SK-N-SH (cell line): ENCODE results near the gene PRPF6. TPM values are rescaled to one million over a fixed set of nuclear protein-coding genes. Genes with fewer than 3 reads are reported as not detected.
"Not testable (repeated sequence)": the region's sequence is repeated elsewhere in the genome, so short reads cannot be mapped to it uniquely, and the experiment has no call there.

ENCODE experiments used
- CTCF ChIA-PET: fragments of 300-600, 350-600 bp; formaldehyde crosslinking; extraction: SDS; loops from one replicate; lab custom pipeline; 2021; lab: Yijun Ruan, JAX
- POLR2A ChIA-PET: fragments of 350-600 bp; sonication (Branson Sonifier 250); formaldehyde crosslinking; extraction: SDS; loops from one replicate; lab custom pipeline; 2020; ENCODE audit warnings: antibody characterized with exemption, inconsistent platforms; lab: Yijun Ruan, JAX
- DNase-seq: peaks from one replicate; pipeline ENCODE4 v3.0.0; 2012
- H2AFZ ChIP-seq: fragments of 200-600 bp; sonication (generic); 2 replicates; pipeline ENCODE4 v1.8.1; 2016; ENCODE audit warnings: antibody characterized with exemption, mild to moderate bottlenecking, low read depth
- H3F3A ChIP-seq: fragments of 200-600 bp; sonication (generic); replicated peaks from 2 replicates; pipeline ENCODE3; 2016; ENCODE audit warnings: antibody characterized with exemption, mild to moderate bottlenecking; ENCODE audit not compliant: insufficient read depth
- H3K27ac ChIP-seq, 2 experiments: fragments of 200-500 bp in 1 of 2; fragments of 200-600 bp in 1 of 2; sonication (Bioruptor generic) in 1 of 2; sonication (generic), shearing (Covaris generic) in 1 of 2; 2 replicates each; pipeline versions ENCODE4 v1.5.1 to v1.6.1; 2014 to 2016; ENCODE audit warnings: low read depth in 2 of 2, inconsistent platforms in 1 of 2, low read length in 1 of 2, mild to moderate bottlenecking in 1 of 2, mixed read lengths in 1 of 2
- H3K27me3 ChIP-seq: fragments of 200-600 bp; sonication (generic), shearing (Covaris generic); 2 replicates; pipeline ENCODE4 v1.6.1; 2016; ENCODE audit warnings: mixed run types; ENCODE audit not compliant: insufficient read depth
- H3K36me3 ChIP-seq, 2 experiments: fragments of 200-500 bp in 1 of 2; fragments of 200-600 bp in 1 of 2; sonication (Bioruptor generic) in 1 of 2; sonication (generic) in 1 of 2; replicated peaks in 1 of 2; 2 replicates each; pipeline versions ENCODE3 to v1.5.1; 2014 to 2016; ENCODE audit warnings: low read length in 1 of 2, mild to moderate bottlenecking in 1 of 2; ENCODE audit not compliant: insufficient read depth in 2 of 2, control insufficient read depth in 1 of 2
- H3K4me1 ChIP-seq, 2 experiments: fragments of 200-500 bp in 1 of 2; fragments of 200-600 bp in 1 of 2; sonication (Bioruptor generic) in 1 of 2; sonication (generic), shearing (Covaris generic) in 1 of 2; 2 replicates each; pipeline versions ENCODE4 v1.5.1 to v1.6.1; 2014 to 2016; ENCODE audit warnings: low read depth in 1 of 2, low read length in 1 of 2, mixed run types in 1 of 2; ENCODE audit not compliant: insufficient read depth in 2 of 2, control insufficient read depth in 1 of 2
- H3K4me2 ChIP-seq: fragments of 200-600 bp; sonication (generic), shearing (Covaris generic); 2 replicates; pipeline ENCODE4 v1.6.1; 2017; ENCODE audit warnings: mixed run types
- H3K4me3 ChIP-seq, 2 experiments: fragments of 200-500 bp in 1 of 2; fragments of 200-600 bp in 1 of 2; sonication (Bioruptor generic) in 1 of 2; sonication (generic), shearing (Covaris generic) in 1 of 2; 2 replicates each; pipeline versions ENCODE4 v1.5.1 to v1.8.1; 2014 to 2016; ENCODE audit warnings: low read depth in 2 of 2, inconsistent platforms in 1 of 2, low read length in 1 of 2, mild to moderate bottlenecking in 1 of 2, mixed read lengths in 1 of 2, moderate library complexity in 1 of 2
- H3K79me2 ChIP-seq: fragments of 200-600 bp; sonication (generic); 2 replicates; pipeline ENCODE4 v1.8.1; 2017; ENCODE audit warnings: mild to moderate bottlenecking; ENCODE audit not compliant: insufficient read depth
- H3K9ac ChIP-seq: fragments of 200-600 bp; sonication (generic); 2 replicates; pipeline ENCODE4 v1.6.1; 2017; ENCODE audit warnings: mixed run types
- H3K9me2 ChIP-seq: fragments of 200-600 bp; sonication (generic); 2 replicates; pipeline ENCODE4 v1.6.1; 2017; ENCODE audit warnings: mixed run types
- H3K9me3 ChIP-seq: fragments of 200-600 bp; sonication (generic); 2 replicates; pipeline ENCODE4 v1.6.1; 2017; ENCODE audit warnings: mixed run types, mild to moderate bottlenecking, moderate library complexity
- H4K20me1 ChIP-seq: fragments of 200-600 bp; sonication (generic); 2 replicates; pipeline ENCODE4 v1.6.1; 2017; ENCODE audit warnings: mild to moderate bottlenecking, mixed run types; ENCODE audit not compliant: insufficient read depth
- JUND ChIP-seq: IDR thresholded peaks from 2 replicates; pipeline ENCODE4 v1.4.0; 2012
- MEF2A ChIP-seq: IDR thresholded peaks from 2 replicates; pipeline ENCODE4 v1.4.0; 2012; ENCODE audit warnings: low read depth, borderline replicate concordance
- NRF1 ChIP-seq: IDR thresholded peaks from 2 replicates; pipeline ENCODE4 v1.6.1; 2012; ENCODE audit warnings: low read depth, mild to moderate bottlenecking, low read length
- SMC3 ChIP-seq: IDR thresholded peaks from 2 replicates; pipeline ENCODE4 v1.6.1; 2012; ENCODE audit warnings: low read depth, low read length, improper control_type of control experiment
- TCF12 ChIP-seq: IDR thresholded peaks from 2 replicates; pipeline ENCODE4 v1.4.0; 2012
- TEAD4 ChIP-seq: IDR thresholded peaks from 2 replicates; pipeline ENCODE4 v1.4.0; 2012; ENCODE audit warnings: mild to moderate bottlenecking, borderline replicate concordance; ENCODE audit not compliant: insufficient read depth
- YY1 ChIP-seq: IDR thresholded peaks from 2 replicates; pipeline ENCODE4 v1.4.0; 2012; ENCODE audit warnings: low read depth, mild to moderate bottlenecking
- WGBS: methylation state at CpG from one replicate; pipeline ENCODE4 v1.1.6; 2017; ENCODE audit warnings: low lambda C conversion rate; 5-methylcytosine and 5-hydroxymethylcytosine counted together
- polyA plus RNA-seq, 3 experiments: library from polyadenylated mRNA; depleted of rRNA; stranded (reverse); fragments of >200 nt; gene quantifications; 2 replicates each; pipeline ENCODE4 v1.2.3, GENCODE V29; 2012
- TF ChIP-seq, protein P1 (sequence below): fragments of 150-350 bp; IDR thresholded peaks from 2 replicates; pipeline ENCODE4 v1.6.1; 2017; ENCODE audit warnings: antibody characterized with exemption, low read length, low read depth, borderline replicate concordance
- TF ChIP-seq, protein P2 (sequence below): IDR thresholded peaks from 2 replicates; pipeline ENCODE4 v1.4.0; 2012; ENCODE audit warnings: low read depth

The PRPF6 gene
- polyA plus RNA-seq, 1 of the 3 experiments (the other 2 are of a cell fraction): 59.1 TPM

DNA sequence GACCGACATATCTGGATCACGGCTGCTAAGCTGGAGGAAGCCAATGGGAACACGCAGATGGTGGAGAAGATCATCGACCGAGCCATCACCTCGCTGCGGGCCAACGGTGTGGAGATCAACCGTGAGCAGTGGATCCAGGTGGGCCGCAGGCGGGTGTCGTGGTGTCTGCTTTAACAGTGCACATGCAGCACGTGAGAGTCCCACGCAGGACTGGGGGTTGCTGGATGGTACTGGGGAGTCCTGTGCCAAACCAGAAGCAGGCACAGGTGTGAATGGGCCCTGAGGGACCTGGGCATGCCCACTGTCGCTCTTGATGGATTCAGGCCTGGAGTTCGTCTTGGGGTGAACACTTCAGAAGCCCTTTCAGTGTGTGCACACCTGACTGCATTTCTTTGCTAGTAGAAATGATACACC is 30.4 kb downstream of the PRPF6 start (continued):
- TF ChIP-seq TEAD4 (no peak), JUND (no peak), SMC3 (no peak), YY1 (no peak), NRF1 (no peak)
- TF ChIP-seq, protein P1, sequence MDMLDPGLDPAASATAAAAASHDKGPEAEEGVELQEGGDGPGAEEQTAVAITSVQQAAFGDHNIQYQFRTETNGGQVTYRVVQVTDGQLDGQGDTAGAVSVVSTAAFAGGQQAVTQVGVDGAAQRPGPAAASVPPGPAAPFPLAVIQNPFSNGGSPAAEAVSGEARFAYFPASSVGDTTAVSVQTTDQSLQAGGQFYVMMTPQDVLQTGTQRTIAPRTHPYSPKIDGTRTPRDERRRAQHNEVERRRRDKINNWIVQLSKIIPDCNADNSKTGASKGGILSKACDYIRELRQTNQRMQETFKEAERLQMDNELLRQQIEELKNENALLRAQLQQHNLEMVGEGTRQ: no peak

DNA sequence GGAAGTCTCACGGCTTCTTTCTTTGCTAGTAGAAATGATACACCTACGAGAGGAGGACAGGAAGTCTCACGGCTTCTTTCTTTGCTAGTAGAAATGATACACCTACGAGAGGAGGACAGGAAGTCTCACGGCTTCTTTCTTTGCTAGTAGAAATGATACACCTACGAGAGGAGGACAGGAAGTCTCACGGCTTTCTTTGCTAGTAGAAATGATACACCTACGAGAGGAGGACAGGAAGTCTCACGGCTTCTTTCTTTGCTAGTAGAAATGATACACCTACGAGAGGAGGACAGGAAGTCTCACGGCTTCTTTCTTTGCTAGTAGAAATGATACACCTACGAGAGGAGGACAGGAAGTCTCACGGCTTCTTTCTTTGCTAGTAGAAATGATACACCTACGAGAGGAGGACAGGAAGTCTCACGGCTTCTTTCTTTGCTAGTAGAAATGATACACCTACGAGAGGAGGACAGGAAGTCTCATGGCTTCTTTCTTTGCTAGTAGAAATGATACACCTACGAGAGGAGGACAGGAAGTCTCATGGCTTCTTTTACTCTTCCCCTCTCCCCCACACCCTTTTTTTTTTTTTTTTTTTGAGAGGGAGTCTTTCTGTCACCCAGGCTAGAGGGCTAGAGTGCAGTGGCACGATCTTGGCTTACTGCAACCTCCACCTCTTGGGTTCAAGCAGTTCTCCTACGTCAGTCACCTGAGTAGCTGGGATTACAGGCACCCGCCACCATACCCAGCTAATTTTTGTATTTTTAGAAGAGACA is 31.6 kb downstream of the PRPF6 start:
- H3K4me1 ChIP-seq, H3K9ac ChIP-seq, H2AFZ ChIP-seq, DNase-seq, H3K27ac ChIP-seq, H3K4me3 ChIP-seq, H4K20me1 ChIP-seq, H3K4me2 ChIP-seq, CTCF ChIA-PET, H3K9me2 ChIP-seq, H3K27me3 ChIP-seq, H3K9me3 ChIP-seq, POLR2A ChIA-PET, H3F3A ChIP-seq: not testable (repeated sequence)
- 90% methylated on average over 14 of the region's 20 CpGs for WGBS
- H3K79me2 ChIP-seq: peaks cover 17% of the 10 kb centered on the region
- H3K36me3 ChIP-seq: peaks cover 44 to 47% of the 10 kb centered on the region in 2 experiments

- H3K4me2 ChIP-seq: no peak overlapping the region
- H3K4me1 ChIP-seq: no peaks in the 10 kb centered on the region
- H2AFZ ChIP-seq: no peak overlapping the region
- H3K36me3 ChIP-seq: peaks cover 36 to 42% of the 10 kb centered on the region in 2 experiments
- H3K27ac ChIP-seq: no peak overlapping the region
- no peaks in the 10 kb centered on the region for H4K20me1 ChIP-seq
- no peak for DNase-seq
- peaks cover 4% of the 10 kb centered on the region; the same call in 1 of the 2 replicates for H3K79me2 ChIP-seq
- ChIA-PET POLR2A (no interaction called here), CTCF (no interaction called here)
- H3K9ac ChIP-seq: no peak overlapping the region
- no peaks in the 10 kb centered on the region for H3K9me3 ChIP-seq
- no peak for TF ChIP-seq TCF12
- TF ChIP-seq SMC3: no peak
- TF ChIP-seq, protein P2, sequence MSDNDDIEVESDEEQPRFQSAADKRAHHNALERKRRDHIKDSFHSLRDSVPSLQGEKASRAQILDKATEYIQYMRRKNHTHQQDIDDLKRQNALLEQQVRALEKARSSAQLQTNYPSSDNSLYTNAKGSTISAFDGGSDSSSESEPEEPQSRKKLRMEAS: no peak
- no peak for TF ChIP-seq MEF2A
- no peak overlapping the region for H3K4me3 ChIP-seq
- no peaks in the 10 kb centered on the region for H3K9me2 ChIP-seq
- H3K27me3 ChIP-seq: no peaks in the 10 kb centered on the region
- WGBS: 100% methylated on average over 2 of the region's 2 CpGs
- peaks cover 4% of the 10 kb centered on the region for H3F3A ChIP-seq
Observed at GRCh38 chr20:64015635-64016034, 34.7 kb downstream of the PRPF6 start.
